Upper lobe of right lung (tissue), 1 donor: ENCODE results near the gene WRAP53. TPM values are rescaled to one million over a fixed set of nuclear protein-coding genes. Genes with fewer than 3 reads are reported as not detected.

Source experiments
- ATAC-seq: fragments of 200-7000 bp; cut with Tn5 transposase; one replicate; pipeline ENCODE4 v1.9.1; 2020; ENCODE audit warnings: mild to moderate bottlenecking, moderate library complexity
- DNase-seq: peaks from one replicate; pipeline ENCODE4 v3.0.0-alpha.2; 2020
- H3K27ac ChIP-seq: fragments of 200-600 bp; one replicate; pipeline ENCODE4 v1.8.0; 2022
- H3K27me3 ChIP-seq: fragments of 200-600 bp; one replicate; pipeline ENCODE4 v1.8.0; 2022; ENCODE audit warnings: mild to moderate bottlenecking
- H3K36me3 ChIP-seq: fragments of 200-600 bp; one replicate; pipeline ENCODE4 v1.8.0; 2022
- H3K4me1 ChIP-seq: fragments of 200-600 bp; one replicate; pipeline ENCODE4 v1.8.0; 2022
- H3K4me3 ChIP-seq: fragments of 200-600 bp; one replicate; pipeline ENCODE4 v1.8.0; 2022; ENCODE audit warnings: mild to moderate bottlenecking
- H3K9me3 ChIP-seq: fragments of 200-600 bp; one replicate; pipeline ENCODE4 v1.8.0; 2022
- CTCF ChIP-seq: fragments of 200-600 bp; IDR thresholded peaks from one replicate; pipeline ENCODE4 v1.8.0; 2022; ENCODE audit warnings: antibody characterized with exemption
- intact Hi-C: fragments of 100-400 bp; cut with DNase I; formaldehyde crosslinking; loops from one replicate; pipeline ENCODE4 v1.11.0; 2022
- total RNA-seq: library from RNA; stranded (reverse); fragmentation: NEBNext Ultra II Directional; extraction: Animal tissue kit (Norgen Biotek cat#: 25700); gene quantifications from one replicate; pipeline ENCODE4 v1.2.1, GENCODE V29; 2021
- donor health status: DM: no; HTN: yes; CAD: no; lungs with severe emphysema.

The WRAP53 gene
- total RNA-seq, 1 donor from 2014 or later = 5.7 TPM

GRCh38 chr17:7748076-7748775, 59.9 kb downstream of the WRAP53 start:
- Histone ChIP-seq H3K9me3 (no peaks in the 10 kb centered on the region), H3K4me1 (no peaks in the 10 kb centered on the region), H3K36me3 (no peaks in the 10 kb centered on the region), H3K27me3 (no peaks in the 10 kb centered on the region), H3K4me3 (no peak overlapping the region), H3K27ac (no peak overlapping the region)
- no peak for TF ChIP-seq CTCF
- DNase-seq = peak; percentile 15
- no peak for ATAC-seq
- intact Hi-C loops = no loop called here

GRCh38 chr17:7750321-7750821, 62.1 kb downstream of the WRAP53 start:
- Histone ChIP-seq H3K27ac (no peak overlapping the region), H3K4me1 (no peaks in the 10 kb centered on the region), H3K9me3 (no peaks in the 10 kb centered on the region), H3K4me3 (no peak overlapping the region), H3K36me3 (no peaks in the 10 kb centered on the region), H3K27me3 (no peaks in the 10 kb centered on the region)
- no peak for TF ChIP-seq CTCF
- intact Hi-C loops = no loop called here
- DNase-seq = no peak
- no peak for ATAC-seq

Other genes starting within 250 kb of the WRAP53 start
- 1.1 TPM for gene FGF11, start 249.0 kb upstream of the WRAP53 start, total RNA-seq
- gene CHRNB1, start 243.4 kb upstream of the WRAP53 start, total RNA-seq = 10.1 TPM
- 84.7 TPM for gene ZBTB4, start 208.8 kb upstream of the WRAP53 start, total RNA-seq
- not detected for gene SLC35G6, start 207.0 kb upstream of the WRAP53 start, total RNA-seq
- 105 TPM for gene POLR2A, start 204.1 kb upstream of the WRAP53 start, total RNA-seq
- 75.7 TPM for gene TNFSF12, start 139.4 kb upstream of the WRAP53 start, total RNA-seq
- gene TNFSF13, start 129.7 kb upstream of the WRAP53 start, total RNA-seq = 101 TPM
- gene SENP3, start 126.6 kb upstream of the WRAP53 start, total RNA-seq = 57.6 TPM
- gene CD68, start 108.8 kb upstream of the WRAP53 start, total RNA-seq = 398 TPM
- 58.2 TPM for gene MPDU1, start 104.6 kb upstream of the WRAP53 start, total RNA-seq
- 0.67 TPM for gene SOX15, start 98.4 kb upstream of the WRAP53 start, total RNA-seq
- 39.3 TPM for gene FXR2, start 73.6 kb upstream of the WRAP53 start, total RNA-seq
- 81.7 TPM for gene SAT2, start 60.7 kb upstream of the WRAP53 start, total RNA-seq
- gene SHBG, start 58.3 kb upstream of the WRAP53 start, total RNA-seq = 0.87 TPM
- 4.8 TPM for gene ATP1B2, start 37.6 kb upstream of the WRAP53 start, total RNA-seq
- gene TP53, start 987 bp upstream of the WRAP53 start, total RNA-seq = 41.7 TPM
- gene EFNB3, start 16.7 kb downstream of the WRAP53 start, total RNA-seq = 0.32 TPM
- 0.58 TPM for gene DNAH2, start 29.3 kb downstream of the WRAP53 start, total RNA-seq
- 48.3 TPM for gene KDM6B, start 145.7 kb downstream of the WRAP53 start, total RNA-seq
- 10.7 TPM for gene TMEM88, start 166.6 kb downstream of the WRAP53 start, total RNA-seq
- 58.7 TPM for gene NAA38, start 169.1 kb downstream of the WRAP53 start, total RNA-seq
- gene CYB5D1, start 169.5 kb downstream of the WRAP53 start, total RNA-seq = 7.2 TPM
- gene CHD3, start 200.3 kb downstream of the WRAP53 start, total RNA-seq = 93.0 TPM
- 8.0 TPM for gene RNF227, start 227.8 kb downstream of the WRAP53 start, total RNA-seq
- gene KCNAB3, start 241.4 kb downstream of the WRAP53 start, total RNA-seq = 5.9 TPM
- 135 TPM for gene TRAPPC1, start 243.5 kb downstream of the WRAP53 start, total RNA-seq
- gene CNTROB, start 243.7 kb downstream of the WRAP53 start, total RNA-seq = 62.7 TPM